Sigmoid colon (tissue), 4 donors: Measurements from ENCODE around the gene CCNQ.

Experiments
- CTCF ChIP-seq, 4 experiments: fragments of 450-650 bp in 3 of 4; fragments of 200-600 bp in 1 of 4; IDR thresholded peaks; one replicate each; pipeline ENCODE4 v1.5.1; 2016 to 2019; ENCODE audit warnings: antibody characterized with exemption in 4 of 4, mild to moderate bottlenecking in 3 of 4, moderate library complexity in 2 of 4
- EP300 ChIP-seq, 4 donors: sonication (generic); formaldehyde crosslinking; IDR thresholded peaks; one replicate each; pipeline ENCODE4 v1.6.1; 2017; ENCODE audit warnings: antibody characterized with exemption in 4 of 4
- POLR2A ChIP-seq, 2 donors: fragments of 450-650 bp; IDR thresholded peaks; one replicate each; pipeline ENCODE4 v1.6.1; 2016; ENCODE audit warnings: antibody characterized with exemption in 2 of 2, mild to moderate bottlenecking in 2 of 2, moderate library complexity in 2 of 2
- POLR2AphosphoS5 ChIP-seq, 4 donors: sonication (generic); formaldehyde crosslinking; IDR thresholded peaks; one replicate each; pipeline ENCODE4 v1.6.1; 2017; ENCODE audit warnings: antibody characterized with exemption in 4 of 4

- TF ChIP-seq CTCF (IDR thresholded peaks at IDR 0.05) (no peak), EP300 (IDR thresholded peaks at IDR 0.05) (no peak), POLR2A (IDR thresholded peaks at IDR 0.05) (no peak), POLR2AphosphoS5 (IDR thresholded peaks at IDR 0.05) (no peak)
Observed at GRCh38 chrX:153556767-153557166, 42.2 kb downstream of the CCNQ start.
